SK-N-SH (cell line): ENCODE results near the gene PRRC2A. TPM values are rescaled to one million over a fixed set of nuclear protein-coding genes. Genes with fewer than 3 reads are reported as not detected.

Experiments used
- CTCF ChIA-PET: fragments of 300-600, 350-600 bp; formaldehyde crosslinking; extraction: SDS; loops from one replicate; lab custom pipeline; 2021; lab: Yijun Ruan, JAX
- POLR2A ChIA-PET: fragments of 350-600 bp; sonication (Branson Sonifier 250); formaldehyde crosslinking; extraction: SDS; loops from one replicate; lab custom pipeline; 2020; ENCODE audit warnings: antibody characterized with exemption, inconsistent platforms; lab: Yijun Ruan, JAX
- DNase-seq: peaks from one replicate; pipeline ENCODE4 v3.0.0; 2012
- H2AFZ ChIP-seq: fragments of 200-600 bp; sonication (generic); 2 replicates; pipeline ENCODE4 v1.8.1; 2016; ENCODE audit warnings: antibody characterized with exemption, mild to moderate bottlenecking, low read depth
- H3F3A ChIP-seq: fragments of 200-600 bp; sonication (generic); replicated peaks from 2 replicates; pipeline ENCODE3; 2016; ENCODE audit warnings: antibody characterized with exemption, mild to moderate bottlenecking; ENCODE audit not compliant: insufficient read depth
- H3K27ac ChIP-seq, 2 experiments: fragments of 200-500 bp in 1 of 2; fragments of 200-600 bp in 1 of 2; sonication (Bioruptor generic) in 1 of 2; sonication (generic), shearing (Covaris generic) in 1 of 2; 2 replicates each; pipeline versions ENCODE4 v1.5.1 to v1.6.1; 2014 to 2016; ENCODE audit warnings: low read depth in 2 of 2, inconsistent platforms in 1 of 2, low read length in 1 of 2, mild to moderate bottlenecking in 1 of 2, mixed read lengths in 1 of 2
- H3K27me3 ChIP-seq: fragments of 200-600 bp; sonication (generic), shearing (Covaris generic); 2 replicates; pipeline ENCODE4 v1.6.1; 2016; ENCODE audit warnings: mixed run types; ENCODE audit not compliant: insufficient read depth
- H3K36me3 ChIP-seq, 2 experiments: fragments of 200-500 bp in 1 of 2; fragments of 200-600 bp in 1 of 2; sonication (Bioruptor generic) in 1 of 2; sonication (generic) in 1 of 2; replicated peaks in 1 of 2; 2 replicates each; pipeline versions ENCODE3 to v1.5.1; 2014 to 2016; ENCODE audit warnings: low read length in 1 of 2, mild to moderate bottlenecking in 1 of 2; ENCODE audit not compliant: insufficient read depth in 2 of 2, control insufficient read depth in 1 of 2
- H3K4me1 ChIP-seq, 2 experiments: fragments of 200-500 bp in 1 of 2; fragments of 200-600 bp in 1 of 2; sonication (Bioruptor generic) in 1 of 2; sonication (generic), shearing (Covaris generic) in 1 of 2; 2 replicates each; pipeline versions ENCODE4 v1.5.1 to v1.6.1; 2014 to 2016; ENCODE audit warnings: low read depth in 1 of 2, low read length in 1 of 2, mixed run types in 1 of 2; ENCODE audit not compliant: insufficient read depth in 2 of 2, control insufficient read depth in 1 of 2
- H3K4me2 ChIP-seq: fragments of 200-600 bp; sonication (generic), shearing (Covaris generic); 2 replicates; pipeline ENCODE4 v1.6.1; 2017; ENCODE audit warnings: mixed run types
- H3K4me3 ChIP-seq, 2 experiments: fragments of 200-500 bp in 1 of 2; fragments of 200-600 bp in 1 of 2; sonication (Bioruptor generic) in 1 of 2; sonication (generic), shearing (Covaris generic) in 1 of 2; 2 replicates each; pipeline versions ENCODE4 v1.5.1 to v1.8.1; 2014 to 2016; ENCODE audit warnings: low read depth in 2 of 2, inconsistent platforms in 1 of 2, low read length in 1 of 2, mild to moderate bottlenecking in 1 of 2, mixed read lengths in 1 of 2, moderate library complexity in 1 of 2
- H3K79me2 ChIP-seq: fragments of 200-600 bp; sonication (generic); 2 replicates; pipeline ENCODE4 v1.8.1; 2017; ENCODE audit warnings: mild to moderate bottlenecking; ENCODE audit not compliant: insufficient read depth
- H3K9ac ChIP-seq: fragments of 200-600 bp; sonication (generic); 2 replicates; pipeline ENCODE4 v1.6.1; 2017; ENCODE audit warnings: mixed run types
- H3K9me2 ChIP-seq: fragments of 200-600 bp; sonication (generic); 2 replicates; pipeline ENCODE4 v1.6.1; 2017; ENCODE audit warnings: mixed run types
- H3K9me3 ChIP-seq: fragments of 200-600 bp; sonication (generic); 2 replicates; pipeline ENCODE4 v1.6.1; 2017; ENCODE audit warnings: mixed run types, mild to moderate bottlenecking, moderate library complexity
- H4K20me1 ChIP-seq: fragments of 200-600 bp; sonication (generic); 2 replicates; pipeline ENCODE4 v1.6.1; 2017; ENCODE audit warnings: mild to moderate bottlenecking, mixed run types; ENCODE audit not compliant: insufficient read depth
- FOXM1 ChIP-seq: IDR thresholded peaks from 2 replicates; pipeline ENCODE4 v1.4.0; 2012; ENCODE audit warnings: low read depth, mild to moderate bottlenecking
- MXI1 ChIP-seq: IDR thresholded peaks from 2 replicates; pipeline ENCODE4 v1.6.1; 2012; ENCODE audit warnings: mild to moderate bottlenecking, low read depth, low read length, improper control_type of control experiment
- NRF1 ChIP-seq: IDR thresholded peaks from 2 replicates; pipeline ENCODE4 v1.6.1; 2012; ENCODE audit warnings: low read depth, mild to moderate bottlenecking, low read length
- SIN3A ChIP-seq: IDR thresholded peaks from 2 replicates; pipeline ENCODE4 v1.6.1; 2012; ENCODE audit warnings: low read depth, mild to moderate bottlenecking, low read length, moderate library complexity, borderline replicate concordance
- TAF1 ChIP-seq: IDR thresholded peaks from 2 replicates; pipeline ENCODE4 v1.6.1; 2012; ENCODE audit warnings: low read depth, mild to moderate bottlenecking, low read length, moderate library complexity, borderline replicate concordance
- TCF12 ChIP-seq: IDR thresholded peaks from 2 replicates; pipeline ENCODE4 v1.4.0; 2012
- YY1 ChIP-seq: IDR thresholded peaks from 2 replicates; pipeline ENCODE4 v1.4.0; 2012; ENCODE audit warnings: low read depth, mild to moderate bottlenecking
- WGBS: methylation state at CpG from one replicate; pipeline ENCODE4 v1.1.6; 2017; ENCODE audit warnings: low lambda C conversion rate; 5-methylcytosine and 5-hydroxymethylcytosine counted together
- polyA plus RNA-seq, 3 experiments: library from polyadenylated mRNA; depleted of rRNA; stranded (reverse); fragments of >200 nt; gene quantifications; 2 replicates each; pipeline ENCODE4 v1.2.3, GENCODE V29; 2012
- TF ChIP-seq, protein P1 (sequence below): IDR thresholded peaks from 2 replicates; pipeline ENCODE4 v1.6.1; 2012; ENCODE audit warnings: mild to moderate bottlenecking, low read depth, low read length, moderate library complexity
- TF ChIP-seq, protein P2 (sequence below): IDR thresholded peaks from 2 replicates; pipeline ENCODE4; 2012
- TF ChIP-seq, protein P3 (sequence below): IDR thresholded peaks from 2 replicates; pipeline ENCODE4 v1.4.0; 2012; ENCODE audit warnings: low read depth
- TF ChIP-seq, protein P4 (sequence below): IDR thresholded peaks from 2 replicates; pipeline ENCODE4 v1.4.0; 2012; ENCODE audit warnings: low read depth, borderline replicate concordance
- TF ChIP-seq, protein P5 (sequence below): fragments of 150-350 bp; IDR thresholded peaks from 2 replicates; pipeline ENCODE4 v1.6.1; 2017; ENCODE audit warnings: antibody characterized with exemption, low read length, low read depth, borderline replicate concordance

PRRC2A gene
- polyA plus RNA-seq, 1 of the 3 experiments (the other 2 are of a cell fraction) = 76.1 TPM

DNA sequence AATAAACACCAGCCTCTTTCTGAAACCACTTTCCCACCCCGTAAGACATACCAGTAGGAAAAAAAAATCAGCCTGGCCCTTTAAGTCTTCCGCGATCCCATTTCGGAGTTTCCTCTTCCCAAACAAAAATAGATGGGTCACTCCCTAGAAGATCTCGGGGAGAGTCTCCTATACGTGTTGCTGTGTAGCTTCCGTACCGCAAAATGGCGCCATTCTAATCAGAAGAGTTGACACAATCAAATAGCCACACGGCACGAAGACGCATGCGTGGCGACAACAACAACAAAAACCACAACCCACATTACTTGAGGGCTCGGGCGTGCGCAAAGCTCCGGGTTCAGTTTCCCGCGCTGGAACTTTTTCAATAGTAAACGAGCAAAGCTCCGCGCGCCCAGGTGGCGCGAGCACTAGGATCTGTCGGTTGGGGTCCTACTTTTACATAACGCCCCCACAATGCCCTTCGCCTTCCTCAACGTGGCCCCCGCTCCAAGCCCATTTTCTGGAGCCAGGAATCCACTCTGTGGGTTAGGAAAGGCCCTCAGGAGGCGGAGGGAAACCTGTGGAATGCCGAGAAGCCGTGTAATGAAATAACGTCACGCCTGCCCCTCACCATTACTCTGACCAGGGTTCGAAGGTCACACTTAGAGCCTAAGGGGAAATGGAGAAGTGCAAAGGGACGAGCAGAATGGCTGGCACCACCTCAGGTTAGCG is 44.4 kb downstream of the PRRC2A start, which contains the start of gene GPANK1:
Gene GPANK1, minus strand, starts transcription at position 208 of the 711 bp plus-strand sequence. CDS start 519 bp downstream, outside the sequence.
- H3K27ac ChIP-seq = peak within 1 kb of the TSS; percentile 87 to 92
- H3K9me2 ChIP-seq = no peaks in the 10 kb centered on the region
- ChIA-PET POLR2A (interaction anchor here (0.6 to 1.9 kb wide), 11 partner anchors 10 to 1307 kb away, joined by 3 to 20 read pairs (median 3); partner anchors contain the start of genes AGPAT1, BAG6, EHMT2 and LSM2), CTCF (interaction anchor here (0.7 to 2.8 kb wide), 7 partner anchors 9 to 118 kb away, joined by 3 to 10 read pairs (median 5); partner anchors contain the start of genes APOM, ATP6V1G2, BAG6 and LY6G5C)
- H3K9me3 ChIP-seq = no peaks in the 10 kb centered on the region
- H3K36me3 ChIP-seq = peaks cover 38 to 40% of the 10 kb centered on the region in 2 experiments
- peak; percentile 74 for DNase-seq
- peak within 1 kb of the TSS; percentile 58 for H2AFZ ChIP-seq
- TF ChIP-seq MXI1 = peak; percentile 89
- TF ChIP-seq NRF1 = peak; percentile 88
- TF ChIP-seq YY1 = peak; percentile 94
- no peak for TF ChIP-seq TCF12
- TF ChIP-seq SIN3A = peak; percentile 75; the same call in 1 of the 2 replicates
- no peak for TF ChIP-seq FOXM1
- TF ChIP-seq, protein P1, sequence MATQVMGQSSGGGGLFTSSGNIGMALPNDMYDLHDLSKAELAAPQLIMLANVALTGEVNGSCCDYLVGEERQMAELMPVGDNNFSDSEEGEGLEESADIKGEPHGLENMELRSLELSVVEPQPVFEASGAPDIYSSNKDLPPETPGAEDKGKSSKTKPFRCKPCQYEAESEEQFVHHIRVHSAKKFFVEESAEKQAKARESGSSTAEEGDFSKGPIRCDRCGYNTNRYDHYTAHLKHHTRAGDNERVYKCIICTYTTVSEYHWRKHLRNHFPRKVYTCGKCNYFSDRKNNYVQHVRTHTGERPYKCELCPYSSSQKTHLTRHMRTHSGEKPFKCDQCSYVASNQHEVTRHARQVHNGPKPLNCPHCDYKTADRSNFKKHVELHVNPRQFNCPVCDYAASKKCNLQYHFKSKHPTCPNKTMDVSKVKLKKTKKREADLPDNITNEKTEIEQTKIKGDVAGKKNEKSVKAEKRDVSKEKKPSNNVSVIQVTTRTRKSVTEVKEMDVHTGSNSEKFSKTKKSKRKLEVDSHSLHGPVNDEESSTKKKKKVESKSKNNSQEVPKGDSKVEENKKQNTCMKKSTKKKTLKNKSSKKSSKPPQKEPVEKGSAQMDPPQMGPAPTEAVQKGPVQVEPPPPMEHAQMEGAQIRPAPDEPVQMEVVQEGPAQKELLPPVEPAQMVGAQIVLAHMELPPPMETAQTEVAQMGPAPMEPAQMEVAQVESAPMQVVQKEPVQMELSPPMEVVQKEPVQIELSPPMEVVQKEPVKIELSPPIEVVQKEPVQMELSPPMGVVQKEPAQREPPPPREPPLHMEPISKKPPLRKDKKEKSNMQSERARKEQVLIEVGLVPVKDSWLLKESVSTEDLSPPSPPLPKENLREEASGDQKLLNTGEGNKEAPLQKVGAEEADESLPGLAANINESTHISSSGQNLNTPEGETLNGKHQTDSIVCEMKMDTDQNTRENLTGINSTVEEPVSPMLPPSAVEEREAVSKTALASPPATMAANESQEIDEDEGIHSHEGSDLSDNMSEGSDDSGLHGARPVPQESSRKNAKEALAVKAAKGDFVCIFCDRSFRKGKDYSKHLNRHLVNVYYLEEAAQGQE = no peak
- peak; percentile 44; the same call in 1 of the 2 replicates for TF ChIP-seq TAF1
- TF ChIP-seq, protein P2, sequence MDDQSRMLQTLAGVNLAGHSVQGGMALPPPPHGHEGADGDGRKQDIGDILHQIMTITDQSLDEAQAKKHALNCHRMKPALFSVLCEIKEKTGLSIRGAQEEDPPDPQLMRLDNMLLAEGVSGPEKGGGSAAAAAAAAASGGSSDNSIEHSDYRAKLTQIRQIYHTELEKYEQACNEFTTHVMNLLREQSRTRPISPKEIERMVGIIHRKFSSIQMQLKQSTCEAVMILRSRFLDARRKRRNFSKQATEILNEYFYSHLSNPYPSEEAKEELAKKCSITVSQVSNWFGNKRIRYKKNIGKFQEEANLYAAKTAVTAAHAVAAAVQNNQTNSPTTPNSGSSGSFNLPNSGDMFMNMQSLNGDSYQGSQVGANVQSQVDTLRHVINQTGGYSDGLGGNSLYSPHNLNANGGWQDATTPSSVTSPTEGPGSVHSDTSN = no peak
- TF ChIP-seq, protein P3, sequence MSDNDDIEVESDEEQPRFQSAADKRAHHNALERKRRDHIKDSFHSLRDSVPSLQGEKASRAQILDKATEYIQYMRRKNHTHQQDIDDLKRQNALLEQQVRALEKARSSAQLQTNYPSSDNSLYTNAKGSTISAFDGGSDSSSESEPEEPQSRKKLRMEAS = peak; percentile 63
- TF ChIP-seq, protein P4, sequence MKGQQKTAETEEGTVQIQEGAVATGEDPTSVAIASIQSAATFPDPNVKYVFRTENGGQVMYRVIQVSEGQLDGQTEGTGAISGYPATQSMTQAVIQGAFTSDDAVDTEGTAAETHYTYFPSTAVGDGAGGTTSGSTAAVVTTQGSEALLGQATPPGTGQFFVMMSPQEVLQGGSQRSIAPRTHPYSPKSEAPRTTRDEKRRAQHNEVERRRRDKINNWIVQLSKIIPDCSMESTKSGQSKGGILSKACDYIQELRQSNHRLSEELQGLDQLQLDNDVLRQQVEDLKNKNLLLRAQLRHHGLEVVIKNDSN = no peak
- TF ChIP-seq, protein P5, sequence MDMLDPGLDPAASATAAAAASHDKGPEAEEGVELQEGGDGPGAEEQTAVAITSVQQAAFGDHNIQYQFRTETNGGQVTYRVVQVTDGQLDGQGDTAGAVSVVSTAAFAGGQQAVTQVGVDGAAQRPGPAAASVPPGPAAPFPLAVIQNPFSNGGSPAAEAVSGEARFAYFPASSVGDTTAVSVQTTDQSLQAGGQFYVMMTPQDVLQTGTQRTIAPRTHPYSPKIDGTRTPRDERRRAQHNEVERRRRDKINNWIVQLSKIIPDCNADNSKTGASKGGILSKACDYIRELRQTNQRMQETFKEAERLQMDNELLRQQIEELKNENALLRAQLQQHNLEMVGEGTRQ = no peak
- peaks cover 17 to 18% of the 10 kb centered on the region in 2 experiments; a peak in 3 of 4 replicates for H3K4me1 ChIP-seq
- under 1% methylated on average over 39 of the region's 39 CpGs for WGBS
- peaks cover 77% of the 10 kb centered on the region for H3K79me2 ChIP-seq
- peak within 1 kb of the TSS; percentile 77 for H3K9ac ChIP-seq
- no peaks in the 10 kb centered on the region for H4K20me1 ChIP-seq
- peak within 1 kb of the TSS; percentile 86 to 89 for H3K4me3 ChIP-seq
- H3K4me2 ChIP-seq = peak within 1 kb of the TSS; percentile 97
- H3F3A ChIP-seq = peaks cover 27% of the 10 kb centered on the region
- no peaks in the 10 kb centered on the region for H3K27me3 ChIP-seq
